ENCODE results near the gene ING4. TPM values are rescaled to one million over a fixed set of nuclear protein-coding genes. Genes with fewer than 3 reads are reported as not detected.

The ING4 gene
- total RNA-seq, 1 experiment from 2014 or later: 20.1 TPM

DNA sequence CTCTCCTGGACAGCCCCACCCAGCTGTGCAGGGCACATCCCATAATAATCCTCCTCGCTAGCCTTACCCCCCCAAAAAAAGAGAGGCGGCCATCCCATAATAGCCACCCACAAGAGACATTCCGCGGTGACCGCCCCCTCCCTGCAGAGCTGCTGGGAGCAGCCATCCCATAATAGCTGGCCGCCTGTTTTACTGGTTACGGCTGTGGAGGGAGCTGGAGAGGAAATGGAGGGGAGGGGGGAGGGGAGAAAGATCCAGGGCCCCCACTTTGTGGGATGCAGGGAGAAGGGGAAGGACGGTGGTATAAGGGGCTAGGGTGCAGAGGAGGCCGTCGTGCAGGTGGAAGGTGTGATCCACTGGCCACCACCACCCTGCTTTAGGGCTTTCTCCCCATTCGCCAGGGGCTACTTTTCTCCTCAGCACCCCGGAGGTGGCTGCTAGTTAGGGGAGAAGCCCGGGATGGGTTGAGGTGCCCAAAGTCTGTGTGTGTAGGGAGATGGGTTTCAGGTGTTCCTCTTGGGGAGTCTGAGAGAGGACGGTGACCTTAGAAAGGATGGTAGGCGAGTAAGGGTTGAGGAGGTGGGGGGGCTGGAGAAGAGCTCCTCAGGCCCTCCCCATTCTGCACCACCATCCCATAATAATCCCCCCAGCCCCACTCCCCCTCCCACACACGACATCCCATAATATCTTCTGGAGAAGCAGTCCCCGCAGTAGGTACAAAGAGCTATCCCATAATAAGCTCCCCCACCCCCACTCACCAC, 49.7 kb downstream of the ING4 start:
- Mint-ChIP-seq H3K27me3 (ENCODE audit: low read depth) (no peaks in the 10 kb centered on the region), H3K4me1 (peaks cover 35 to 46% of the 10 kb centered on the region in 2 experiments), H3K9me3 (no peaks in the 10 kb centered on the region), H3K36me3 (ENCODE audit: insufficient read depth in 1 of 3, low read depth in 3 of 3) (no peaks in the 10 kb centered on the region), H3K4me3 (peak overlapping the region; percentile 55 to 75), H3K27ac (peak overlapping the region; percentile 97 to 98 (median 97))
- Histone ChIP-seq H3K9ac (ENCODE audit: extremely low read depth, insufficient read length, low read length) (peak overlapping the region; percentile 18), H2BK12ac (ENCODE audit: insufficient read length, low read depth, low read length) (no peak overlapping the region), H2BK120ac (ENCODE audit: low read depth, low read length, poor library complexity, severe bottlenecking) (no peak overlapping the region), H3K14ac (ENCODE audit: insufficient read depth, low read length) (peak overlapping the region; percentile 38; the same call in 1 of the 2 replicates), H3K56ac (ENCODE audit: insufficient read length, low read depth, low read length) (no peak overlapping the region), H3K18ac (ENCODE audit: insufficient read length, low read depth, low read length) (peak overlapping the region; percentile 83), H2BK20ac (ENCODE audit: low read depth, low read length, poor library complexity, severe bottlenecking) (no peak overlapping the region), H4K8ac (replicated peaks; ENCODE audit: insufficient read length, low read depth, low read length) (no peak overlapping the region), H2BK15ac (ENCODE audit: low read depth, low read length) (no peak overlapping the region), H2BK5ac (ENCODE audit: insufficient read length, low read length) (no peak overlapping the region), H3K4me2 (ENCODE audit: insufficient read depth, insufficient read length, low read length) (peak overlapping the region; percentile 45), H3K23me2 (ENCODE audit: insufficient read length, low read depth, low read length, poor library complexity, severe bottlenecking) (peaks cover 4% of the 10 kb centered on the region), H2AK5ac (ENCODE audit: insufficient read length, low read length) (no peak overlapping the region), H2AFZ (ENCODE audit: low read length) (no peak overlapping the region), H4K5ac (ENCODE audit: insufficient read length, low read depth, low read length) (no peak overlapping the region), H3K4ac (ENCODE audit: low read depth, low read length) (no peak overlapping the region), H3T11ph (ENCODE audit: low read length) (no peak overlapping the region), H3K27ac (ENCODE audit: insufficient read length, low read depth, low read length) (peak overlapping the region; percentile 35), H4K20me1 (ENCODE audit: control insufficient read depth, insufficient read depth, insufficient read length) (no peaks in the 10 kb centered on the region), H3K23ac (ENCODE audit: insufficient read length, low read depth, low read length) (no peak overlapping the region), H3K27me3 (ENCODE audit: insufficient read depth, low read length) (no peaks in the 10 kb centered on the region), H3K9me3 (ENCODE audit: control insufficient read depth, low read depth, low read length) (no peaks in the 10 kb centered on the region), H3K4me1 (ENCODE audit: insufficient read depth, low read length) (peaks cover 16% of the 10 kb centered on the region; the same call in 1 of the 2 replicates), H4K91ac (ENCODE audit: insufficient read length, low read depth, low read length) (no peak overlapping the region), H3K79me2 (ENCODE audit: insufficient read depth, low read length) (no peaks in the 10 kb centered on the region), H3K79me1 (ENCODE audit: insufficient read depth, low read depth, low read length, poor library complexity, severe bottlenecking) (no peaks in the 10 kb centered on the region)
- TF ChIP-seq, protein P1, sequence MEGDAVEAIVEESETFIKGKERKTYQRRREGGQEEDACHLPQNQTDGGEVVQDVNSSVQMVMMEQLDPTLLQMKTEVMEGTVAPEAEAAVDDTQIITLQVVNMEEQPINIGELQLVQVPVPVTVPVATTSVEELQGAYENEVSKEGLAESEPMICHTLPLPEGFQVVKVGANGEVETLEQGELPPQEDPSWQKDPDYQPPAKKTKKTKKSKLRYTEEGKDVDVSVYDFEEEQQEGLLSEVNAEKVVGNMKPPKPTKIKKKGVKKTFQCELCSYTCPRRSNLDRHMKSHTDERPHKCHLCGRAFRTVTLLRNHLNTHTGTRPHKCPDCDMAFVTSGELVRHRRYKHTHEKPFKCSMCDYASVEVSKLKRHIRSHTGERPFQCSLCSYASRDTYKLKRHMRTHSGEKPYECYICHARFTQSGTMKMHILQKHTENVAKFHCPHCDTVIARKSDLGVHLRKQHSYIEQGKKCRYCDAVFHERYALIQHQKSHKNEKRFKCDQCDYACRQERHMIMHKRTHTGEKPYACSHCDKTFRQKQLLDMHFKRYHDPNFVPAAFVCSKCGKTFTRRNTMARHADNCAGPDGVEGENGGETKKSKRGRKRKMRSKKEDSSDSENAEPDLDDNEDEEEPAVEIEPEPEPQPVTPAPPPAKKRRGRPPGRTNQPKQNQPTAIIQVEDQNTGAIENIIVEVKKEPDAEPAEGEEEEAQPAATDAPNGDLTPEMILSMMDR (conservative IDR thresholded peaks at IDR 0.05): no peak
- no CpG with 5 or more reads among the region's 17 CpGs for whole genome bisulfite sequencing (ENCODE audit: extremely low coverage, insufficient read length, low lambda C conversion rate)
- DNase-seq: peak; percentile 62

Measured in H9 (cell line).